ENCODE data around the gene ZNF282. TPM values are rescaled to one million over a fixed set of nuclear protein-coding genes. Genes with fewer than 3 reads are reported as not detected.

The ZNF282 gene
- total and polyA plus RNA-seq, 2 donors from 2014 or later = 9.3 to 24.5 TPM

GRCh38 chr7:149181450-149181790 lies 13.9 kb upstream of the ZNF282 start:
- Histone ChIP-seq H3K9me3 (ENCODE audit: control insufficient read depth in 2 of 3, insufficient read depth in 1 of 3, low read length in 3 of 3) (no peaks in the 10 kb centered on the region), H3K4me3 (ENCODE audit: low read length in 3 of 3) (no peak overlapping the region), H3K4me1 (ENCODE audit: control insufficient read depth in 2 of 3, insufficient read depth in 2 of 3, low read depth in 1 of 3, low read length in 3 of 3) (peaks cover 0 to 2% (median 0%) of the 10 kb centered on the region in 3 donors), H3K27ac (ENCODE audit: low read depth in 2 of 2, low read length in 2 of 2) (no peak overlapping the region), H3K36me3 (ENCODE audit: control insufficient read depth in 2 of 3, insufficient read depth in 3 of 3, low read length in 3 of 3) (peaks cover 3 to 30% (median 18%) of the 10 kb centered on the region in 3 donors), H3K27me3 (ENCODE audit: control insufficient read depth, insufficient read depth, low read length) (no peaks in the 10 kb centered on the region), H3K9ac (ENCODE audit: low read length in 3 of 3) (no peak overlapping the region)
- DNase-seq (no peak), FAIRE-seq (no peak)
- no peak for TF ChIP-seq CTCF (IDR thresholded peaks at IDR 0.05; ENCODE audit: borderline replicate concordance, extremely low read depth, insufficient read depth)
- intact Hi-C loops (cut with DNase I) = no loop called here

GRCh38 chr7:149184274-149184673 lies 11.1 kb upstream of the ZNF282 start:
- no peak for FAIRE-seq

GRCh38 chr7:149188213-149188612 lies 7.1 kb upstream of the ZNF282 start:
- Histone ChIP-seq H3K9ac (ENCODE audit: low read length in 3 of 3) (no peak overlapping the region), H3K9me3 (ENCODE audit: control insufficient read depth in 2 of 3, insufficient read depth in 1 of 3, low read length in 3 of 3) (no peaks in the 10 kb centered on the region), H3K36me3 (ENCODE audit: control insufficient read depth in 2 of 3, insufficient read depth in 3 of 3, low read length in 3 of 3) (no peaks in the 10 kb centered on the region), H3K4me3 (ENCODE audit: low read length in 3 of 3) (no peak overlapping the region), H3K27ac (ENCODE audit: low read depth in 2 of 2, low read length in 2 of 2) (no peak overlapping the region), H3K27me3 (ENCODE audit: control insufficient read depth, insufficient read depth, low read length) (no peaks in the 10 kb centered on the region), H3K4me1 (ENCODE audit: control insufficient read depth in 2 of 3, insufficient read depth in 2 of 3, low read depth in 1 of 3, low read length in 3 of 3) (no peaks in the 10 kb centered on the region)
- intact Hi-C loops (cut with DNase I) = no loop called here
- no peak for DNase-seq
- no peak for FAIRE-seq
- no peak for TF ChIP-seq CTCF (IDR thresholded peaks at IDR 0.05; ENCODE audit: borderline replicate concordance, extremely low read depth, insufficient read depth)

More at GRCh38 chr7:149184274-149184673, 11.1 kb upstream of the ZNF282 start:
- no peak overlapping the region for H3K9ac ChIP-seq (ENCODE audit: low read length in 3 of 3)
- intact Hi-C loops (cut with DNase I) = no loop called here
- no peaks in the 10 kb centered on the region for H3K9me3 ChIP-seq (ENCODE audit: control insufficient read depth in 2 of 3, insufficient read depth in 1 of 3, low read length in 3 of 3)
- TF ChIP-seq CTCF (IDR thresholded peaks at IDR 0.05; ENCODE audit: borderline replicate concordance, extremely low read depth, insufficient read depth) = no peak
- no peak overlapping the region for H3K27ac ChIP-seq (ENCODE audit: low read depth in 2 of 2, low read length in 2 of 2)
- H3K4me1 ChIP-seq (ENCODE audit: control insufficient read depth in 2 of 3, insufficient read depth in 2 of 3, low read depth in 1 of 3, low read length in 3 of 3) = peaks cover 0 to 2% (median 0%) of the 10 kb centered on the region in 3 donors
- no peak overlapping the region for H3K4me3 ChIP-seq (ENCODE audit: low read length in 3 of 3)
- H3K36me3 ChIP-seq (ENCODE audit: control insufficient read depth in 2 of 3, insufficient read depth in 3 of 3, low read length in 3 of 3) = peaks cover 3 to 9% (median 4%) of the 10 kb centered on the region in 3 donors
- H3K27me3 ChIP-seq (ENCODE audit: control insufficient read depth, insufficient read depth, low read length) = no peaks in the 10 kb centered on the region
- no peak for DNase-seq

- H3K36me3 ChIP-seq (ENCODE audit: control insufficient read depth in 2 of 3, insufficient read depth in 3 of 3, low read length in 3 of 3) = no peaks in the 10 kb centered on the region
- no peaks in the 10 kb centered on the region for H3K9me3 ChIP-seq (ENCODE audit: control insufficient read depth in 2 of 3, insufficient read depth in 1 of 3, low read length in 3 of 3)
- intact Hi-C loops (cut with DNase I) = no loop called here
- DNase-seq = no peak
- H3K4me3 ChIP-seq (ENCODE audit: low read length in 3 of 3) = no peak overlapping the region
- no peak overlapping the region for H3K9ac ChIP-seq (ENCODE audit: low read length in 3 of 3)
- H3K4me1 ChIP-seq (ENCODE audit: control insufficient read depth in 2 of 3, insufficient read depth in 2 of 3, low read depth in 1 of 3, low read length in 3 of 3) = no peaks in the 10 kb centered on the region
- no peak for TF ChIP-seq CTCF (IDR thresholded peaks at IDR 0.05; ENCODE audit: borderline replicate concordance, extremely low read depth, insufficient read depth)
- no peaks in the 10 kb centered on the region for H3K27me3 ChIP-seq (ENCODE audit: control insufficient read depth, insufficient read depth, low read length)
- no peak for FAIRE-seq
- no peak overlapping the region for H3K27ac ChIP-seq (ENCODE audit: low read depth in 2 of 2, low read length in 2 of 2)
Measured at GRCh38 chr7:149188637-149189259, 6.6 kb upstream of the ZNF282 start.
